ENCODE data around the gene CYP8B1. TPM values are rescaled to one million over a fixed set of nuclear protein-coding genes. Genes with fewer than 3 reads are reported as not detected.

Gene CYP8B1
- total and polyA plus RNA-seq, 2 of the 8 experiments (the other 6 are each of a cell fraction or from before 2014, with no cell fraction given) = not detected

- peak in 1 of 2 experiments; percentile 19 for DNase-seq (ENCODE audit: low read depth in 1 of 2, low spot score in 2 of 2)
- no peak overlapping the region for H2BK120ac ChIP-seq (replicated peaks; ENCODE audit: low read depth, low read length)
- peaks cover 0 to 12% (median 4%) of the 10 kb centered on the region in 4 experiments; a peak in 6 of 7 replicates for H3K4me1 ChIP-seq (replicated peaks in 1 of 4; ENCODE audit: control insufficient read depth in 3 of 4, insufficient read depth in 4 of 4, low read length in 3 of 4)
- no peak overlapping the region for H2BK20ac ChIP-seq (ENCODE audit: low read length)
- H3K79me1 ChIP-seq (ENCODE audit: low read depth, low read length) = no peaks in the 10 kb centered on the region
- no peaks in the 10 kb centered on the region for H3K79me2 ChIP-seq (ENCODE audit: control insufficient read depth in 1 of 2, insufficient read depth in 2 of 2, low read length in 2 of 2)
- H2BK12ac ChIP-seq (ENCODE audit: low read depth, low read length) = no peak overlapping the region
- H3K36me3 ChIP-seq (ENCODE audit: control insufficient read depth in 2 of 4, insufficient read depth in 4 of 4, low read length in 3 of 4) = no peaks in the 10 kb centered on the region
- H4K20me1 ChIP-seq (replicated peaks in 1 of 2; ENCODE audit: control insufficient read depth in 1 of 2, insufficient read depth in 2 of 2, low read length in 2 of 2) = no peaks in the 10 kb centered on the region
- no peak overlapping the region for H3K4me3 ChIP-seq (ENCODE audit: extremely low read depth in 1 of 4, insufficient read depth in 2 of 4, low read depth in 3 of 4, low read length in 4 of 4)
- H3K9ac ChIP-seq (replicated peaks in 1 of 4; ENCODE audit: extremely low read depth in 1 of 4, low read depth in 3 of 4, low read length in 3 of 4) = no peak overlapping the region
- no peak overlapping the region for H3K14ac ChIP-seq (ENCODE audit: insufficient read length)
- H3K27ac ChIP-seq (ENCODE audit: low read depth, low read length) = no peak overlapping the region
- H2AFZ ChIP-seq (ENCODE audit: low read length) = no peak overlapping the region
- no peak overlapping the region for H3K56ac ChIP-seq (replicated peaks; ENCODE audit: insufficient read length, low read depth, low read length)
- no peak overlapping the region for H2BK15ac ChIP-seq (ENCODE audit: low read length)
- no peak overlapping the region for H2BK5ac ChIP-seq (ENCODE audit: low read depth, low read length)
- H4K91ac ChIP-seq (replicated peaks; ENCODE audit: insufficient read length, low read length) = no peak overlapping the region
- H2AK5ac ChIP-seq (ENCODE audit: low read depth, low read length) = no peak overlapping the region
- ChIA-PET CTCF (ENCODE audit: partially characterized antibody) (interaction anchor here (1.1 to 5.3 kb wide), 2 partner anchors 9 to 44 kb away, joined by 3 to 34 read pairs; no protein-coding TSS in a partner anchor), POLR2A (ENCODE audit: partially characterized antibody) (interaction anchor here (0.9 kb wide), 1 partner anchor 45 kb away, joined by 3 read pairs; the partner anchor contains the start of gene HIGD1A)
- H3K27me3 ChIP-seq (replicated peaks in 1 of 4; ENCODE audit: control insufficient read depth in 3 of 4, extremely low read depth in 1 of 4, insufficient read depth in 3 of 4, low read length in 3 of 4) = no peaks in the 10 kb centered on the region
- H3K9me3 ChIP-seq (ENCODE audit: insufficient read depth in 2 of 2, low read depth in 1 of 2, low read length in 1 of 2) = no peaks in the 10 kb centered on the region
- no peak overlapping the region for H3K18ac ChIP-seq (ENCODE audit: extremely low read depth, low read length)
- H4K5ac ChIP-seq (ENCODE audit: insufficient read length, low read depth, low read length) = no peak overlapping the region
- no peak overlapping the region for H3K23ac ChIP-seq (ENCODE audit: insufficient read length)
- no peak for TF ChIP-seq CTBP2 (IDR thresholded peaks at IDR 0.05; ENCODE audit: borderline replicate concordance, insufficient read depth, insufficient read length, low read length)
- TF ChIP-seq TBP (IDR thresholded peaks at IDR 0.05; ENCODE audit: low read depth, low read length) = no peak
- no peak for TF ChIP-seq USF2 (IDR thresholded peaks at IDR 0.05; ENCODE audit: low read length)
- no peak for TF ChIP-seq SRF (IDR thresholded peaks at IDR 0.05; ENCODE audit: low read depth, low read length)
- no peak for TF ChIP-seq NRF1 (IDR thresholded peaks at IDR 0.05; ENCODE audit: low read depth, low read length)
- no peak for TF ChIP-seq EZH2 (IDR thresholded peaks at IDR 0.05; ENCODE audit: low read depth, low read length, severe bottlenecking)
- TF ChIP-seq SIRT6 (IDR thresholded peaks at IDR 0.05; ENCODE audit: low read length) = no peak
- no peak for TF ChIP-seq SP2 (IDR thresholded peaks at IDR 0.05; ENCODE audit: low read length)
- TF ChIP-seq, protein P1, sequence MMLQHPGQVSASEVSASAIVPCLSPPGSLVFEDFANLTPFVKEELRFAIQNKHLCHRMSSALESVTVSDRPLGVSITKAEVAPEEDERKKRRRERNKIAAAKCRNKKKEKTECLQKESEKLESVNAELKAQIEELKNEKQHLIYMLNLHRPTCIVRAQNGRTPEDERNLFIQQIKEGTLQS (IDR thresholded peaks at IDR 0.05; ENCODE audit: insufficient read depth, low read depth, low read length) = no peak
- no peak for TF ChIP-seq ASH2L (IDR thresholded peaks at IDR 0.05; ENCODE audit: low read length)
- no peak for TF ChIP-seq RXRA (IDR thresholded peaks at IDR 0.05; ENCODE audit: insufficient read depth, low read depth, low read length)
- H3K4ac ChIP-seq (replicated peaks; ENCODE audit: insufficient read length, low read depth, low read length) = no peak overlapping the region
- no peak overlapping the region for H3K4me2 ChIP-seq (ENCODE audit: insufficient read depth in 1 of 2, low read depth in 2 of 2, low read length in 2 of 2)
- H3K23me2 ChIP-seq (ENCODE audit: low read depth, low read length) = no peaks in the 10 kb centered on the region
- FAIRE-seq = no peak
- 88% methylated on average over 7 of the region's 7 CpGs; no CpG with 5 or more reads in 1 of the 2 experiments for WGBS, 2 experiments (ENCODE audit: extremely low coverage in 1 of 2, insufficient coverage in 1 of 2, insufficient read length in 1 of 2, insufficient replicate concordance in 2 of 2, low coverage in 1 of 2, low lambda C conversion rate in 2 of 2, missing lambda C conversion rate in 1 of 2)
- H4K8ac ChIP-seq (ENCODE audit: extremely low read depth, insufficient read depth, low read length) = no peak overlapping the region
Measured at GRCh38 chr3:42849017-42849416, 26.7 kb downstream of the CYP8B1 start.

Data from H1 (cell line).